Cardiac muscle cell (in vitro differentiated cells and primary cell): ENCODE results near the gene OR13J1. TPM values are rescaled to one million over a fixed set of nuclear protein-coding genes. Genes with fewer than 3 reads are reported as not detected.
A peak's percentile ranks its signal among the peaks of the same experiment; 100 is the strongest.
"Not testable (repeated sequence)": the region's sequence is repeated elsewhere in the genome, so short reads cannot be mapped to it uniquely, and the experiment has no call there.

Experiments
- DNase-seq, 2 donors: peaks; one replicate each; pipeline versions ENCODE4 v3.0.0 to v3.0.0-alpha.2; 2010 to 2017; ENCODE audit warnings: low read depth in 1 of 2, low spot score in 1 of 2
- H3K27ac ChIP-seq: fragments of 200-600 bp; sonication (generic); 2 replicates; pipeline ENCODE4 v1.5.1; 2016
- H3K27me3 ChIP-seq: fragments of 200-600 bp; sonication (generic); 2 replicates; pipeline ENCODE4 v1.6.0; 2016; ENCODE audit warnings: control low read depth
- H3K36me3 ChIP-seq: fragments of 200-600 bp; sonication (generic); 2 replicates; pipeline ENCODE4 v1.5.1; 2016; ENCODE audit warnings: control low read depth
- H3K4me1 ChIP-seq: fragments of 200-600 bp; sonication (generic); 2 replicates; pipeline ENCODE4 v1.8.1; 2017; ENCODE audit warnings: low read depth, mild to moderate bottlenecking, mixed run types
- H3K4me3 ChIP-seq: fragments of 200-600 bp; sonication (generic); 2 replicates; pipeline ENCODE4 v1.5.1; 2016; ENCODE audit warnings: mild to moderate bottlenecking
- H3K9me3 ChIP-seq: fragments of 200-600 bp; sonication (generic); 2 replicates; pipeline ENCODE4 v1.5.1; 2017; ENCODE audit warnings: low read depth, mild to moderate bottlenecking, control low read depth
- polyA plus RNA-seq: library from polyadenylated mRNA; unstranded; fragments of >200 nt; fragmentation: Nextera tagmentation; extraction: Ambion mirVana; gene quantifications from 2 replicates; pipeline ENCODE4 v1.2.1, GENCODE V29; 2016
- total RNA-seq: library from RNA; depleted of rRNA; stranded (reverse); fragments of >200 nt; gene quantifications from 2 replicates; pipeline ENCODE4 v1.2.3, GENCODE V29; 2016
- TF ChIP-seq, protein P1 (sequence below): IDR thresholded peaks from 2 replicates; pipeline ENCODE4 v1.5.1; 2012; ENCODE audit warnings: low read depth, mild to moderate bottlenecking, low read length

Gene OR13J1
- total and polyA plus RNA-seq, 2 experiments from 2014 or later, result not detected

- H3K27ac ChIP-seq, result no peak overlapping the region
- DNase-seq, result no peak
- no peaks in the 10 kb centered on the region for H3K4me1 ChIP-seq
- peaks cover 63% of the 10 kb centered on the region for H3K27me3 ChIP-seq
- no peaks in the 10 kb centered on the region for H3K36me3 ChIP-seq
- TF ChIP-seq, protein P1, sequence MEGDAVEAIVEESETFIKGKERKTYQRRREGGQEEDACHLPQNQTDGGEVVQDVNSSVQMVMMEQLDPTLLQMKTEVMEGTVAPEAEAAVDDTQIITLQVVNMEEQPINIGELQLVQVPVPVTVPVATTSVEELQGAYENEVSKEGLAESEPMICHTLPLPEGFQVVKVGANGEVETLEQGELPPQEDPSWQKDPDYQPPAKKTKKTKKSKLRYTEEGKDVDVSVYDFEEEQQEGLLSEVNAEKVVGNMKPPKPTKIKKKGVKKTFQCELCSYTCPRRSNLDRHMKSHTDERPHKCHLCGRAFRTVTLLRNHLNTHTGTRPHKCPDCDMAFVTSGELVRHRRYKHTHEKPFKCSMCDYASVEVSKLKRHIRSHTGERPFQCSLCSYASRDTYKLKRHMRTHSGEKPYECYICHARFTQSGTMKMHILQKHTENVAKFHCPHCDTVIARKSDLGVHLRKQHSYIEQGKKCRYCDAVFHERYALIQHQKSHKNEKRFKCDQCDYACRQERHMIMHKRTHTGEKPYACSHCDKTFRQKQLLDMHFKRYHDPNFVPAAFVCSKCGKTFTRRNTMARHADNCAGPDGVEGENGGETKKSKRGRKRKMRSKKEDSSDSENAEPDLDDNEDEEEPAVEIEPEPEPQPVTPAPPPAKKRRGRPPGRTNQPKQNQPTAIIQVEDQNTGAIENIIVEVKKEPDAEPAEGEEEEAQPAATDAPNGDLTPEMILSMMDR, result no peak
- H3K4me3 ChIP-seq, result no peak overlapping the region
- no peaks in the 10 kb centered on the region for H3K9me3 ChIP-seq
These were observed 28.8 kb upstream of the OR13J1 start for GRCh38 chr9:35899021-35899420.

DNA sequence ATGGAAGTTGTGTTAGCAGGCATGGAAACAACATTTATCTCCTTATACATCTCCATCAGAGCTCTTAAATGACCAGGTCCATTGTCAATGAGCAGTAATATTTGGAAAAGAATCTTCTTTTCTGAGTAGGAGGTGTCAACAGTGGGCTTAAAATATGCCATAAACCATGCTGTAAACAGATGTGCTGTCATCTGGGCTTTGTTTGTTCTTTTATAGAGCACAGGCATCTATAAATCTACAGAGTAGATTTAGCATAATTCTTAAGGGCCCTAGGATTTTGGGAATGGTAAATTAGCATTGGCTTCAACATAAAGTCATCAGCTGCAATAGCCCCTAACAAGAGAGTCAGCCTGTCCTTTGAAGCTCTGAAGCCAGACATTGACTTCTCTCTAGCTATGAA, 28.1 kb upstream of the OR13J1 start:
- H3K36me3 ChIP-seq, result no peaks in the 10 kb centered on the region
- H3K4me1 ChIP-seq, result no peaks in the 10 kb centered on the region
- DNase-seq, result no peak
- H3K4me3 ChIP-seq, result no peak overlapping the region
- peaks cover 70% of the 10 kb centered on the region for H3K27me3 ChIP-seq
- no peaks in the 10 kb centered on the region for H3K9me3 ChIP-seq
- TF ChIP-seq, protein P1, result no peak
- H3K27ac ChIP-seq, result no peak overlapping the region

- not testable (repeated sequence) for H3K4me3 ChIP-seq, H3K36me3 ChIP-seq, H3K27ac ChIP-seq, DNase-seq, H3K9me3 ChIP-seq, H3K4me1 ChIP-seq
- H3K27me3 ChIP-seq, result peaks cover 73% of the 10 kb centered on the region
These were observed 27.3 kb upstream of the OR13J1 start for GRCh38 chr9:35897376-35898099.

DNA sequence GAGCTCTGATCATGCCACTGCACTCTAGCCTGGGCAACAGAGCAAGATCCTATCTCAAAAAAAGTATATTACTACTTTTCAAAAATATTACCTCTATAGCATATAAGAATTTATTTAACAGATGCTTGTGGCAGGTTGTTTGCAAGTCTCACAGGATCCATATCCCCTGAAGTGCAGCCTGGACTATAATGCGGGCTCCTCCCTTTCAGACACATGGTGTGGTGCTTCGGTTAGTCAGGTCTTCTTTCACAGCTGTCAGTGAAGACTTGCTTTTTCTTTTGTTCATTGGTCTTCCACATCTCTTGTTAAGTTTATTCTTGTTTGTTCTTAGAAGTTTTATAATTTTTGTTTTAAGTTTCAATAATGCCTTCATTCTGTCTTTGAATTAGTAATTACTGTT, 26.4 kb upstream of the OR13J1 start:
- H3K4me3 ChIP-seq, result no peak overlapping the region
- TF ChIP-seq, protein P1, result no peak
- no peak for DNase-seq
- no peaks in the 10 kb centered on the region for H3K9me3 ChIP-seq
- no peak overlapping the region for H3K27ac ChIP-seq
- no peaks in the 10 kb centered on the region for H3K36me3 ChIP-seq
- H3K27me3 ChIP-seq, result peaks cover 76% of the 10 kb centered on the region
- H3K4me1 ChIP-seq, result no peaks in the 10 kb centered on the region

- no peak overlapping the region for H3K27ac ChIP-seq
- DNase-seq, result no peak
These were observed 21.9 kb upstream of the OR13J1 start for GRCh38 chr9:35892051-35892450.

GRCh38 chr9:35891646-35892045, 21.4 kb upstream of the OR13J1 start:
- Histone ChIP-seq H3K9me3 (no peaks in the 10 kb centered on the region), H3K27me3 (peaks cover 44% of the 10 kb centered on the region), H3K36me3 (no peaks in the 10 kb centered on the region), H3K4me1 (no peaks in the 10 kb centered on the region), H3K27ac (no peak overlapping the region), H3K4me3 (no peak overlapping the region)
- TF ChIP-seq, protein P1, result no peak
- peak in 1 of 2 donors; percentile 45 for DNase-seq

More at GRCh38 chr9:35892051-35892450, 21.9 kb upstream of the OR13J1 start:
- H3K27me3 ChIP-seq, result peaks cover 44% of the 10 kb centered on the region
- TF ChIP-seq, protein P1, result no peak
- no peaks in the 10 kb centered on the region for H3K4me1 ChIP-seq
- no peaks in the 10 kb centered on the region for H3K36me3 ChIP-seq
- no peak overlapping the region for H3K4me3 ChIP-seq
- no peaks in the 10 kb centered on the region for H3K9me3 ChIP-seq

DNA sequence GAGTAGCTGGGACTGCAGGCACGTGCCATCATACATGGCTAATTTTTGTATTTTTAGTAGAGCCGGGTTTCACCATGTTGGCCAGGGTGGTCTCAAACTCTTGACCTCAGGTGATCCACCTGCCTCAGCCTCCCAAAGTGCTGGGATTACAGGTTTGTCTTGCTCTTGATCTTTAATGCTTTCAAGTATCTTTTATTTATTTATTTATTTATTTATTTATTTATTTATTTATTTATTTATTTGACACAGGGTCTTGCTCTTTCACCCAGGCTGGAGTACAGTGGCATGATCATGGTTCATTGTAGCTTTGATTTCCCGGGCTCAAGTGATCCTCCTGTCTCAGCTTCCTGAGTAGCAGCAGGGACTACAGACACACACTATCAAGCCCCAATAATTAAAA, 14.7 kb upstream of the OR13J1 start:
- H3K36me3 ChIP-seq, H3K9me3 ChIP-seq, H3K4me3 ChIP-seq, H3K27ac ChIP-seq, DNase-seq, H3K27me3 ChIP-seq, H3K4me1 ChIP-seq: not testable (repeated sequence)
